Nephron progenitor cell (in vitro differentiated cells): ENCODE results near the gene ACTR3C.
A peak's percentile ranks its signal among the peaks of the same experiment; 100 is the strongest.

Experiments
- DNase-seq: peaks from one replicate; pipeline ENCODE4 v3.0.0; 2021
- H3K27ac Mint-ChIP-seq: 2 replicates; pipeline ENCODE4 v1.8.0; 2021; ENCODE audit warnings: mild to moderate bottlenecking, moderate library complexity, mixed read lengths
- H3K27me3 Mint-ChIP-seq: 2 replicates; pipeline ENCODE4 v1.8.0; 2021; ENCODE audit warnings: mild to moderate bottlenecking, low read depth, mixed read lengths; ENCODE audit not compliant: poor library complexity
- H3K36me3 Mint-ChIP-seq: 2 replicates; pipeline ENCODE4 v1.8.0; 2021; ENCODE audit warnings: low read depth, mixed read lengths
- H3K4me1 Mint-ChIP-seq: 2 replicates; pipeline ENCODE4 v1.8.0; 2021; ENCODE audit warnings: mixed read lengths
- H3K4me3 Mint-ChIP-seq: 2 replicates; pipeline ENCODE4 v1.8.0; 2021; ENCODE audit warnings: mild to moderate bottlenecking, moderate library complexity, mixed read lengths
- H3K9me3 Mint-ChIP-seq: 2 replicates; pipeline ENCODE4 v1.8.0; 2021; ENCODE audit warnings: mild to moderate bottlenecking, moderate library complexity, mixed read lengths
- CTCF ChIP-seq: fragments of 200-600 bp; sonication (generic); IDR thresholded peaks from 2 replicates; pipeline ENCODE4 v1.5.0; 2021; ENCODE audit warnings: antibody characterized with exemption

ACTR3C gene

GRCh38 chr7:150369748-150370501 is 46.6 kb upstream of the ACTR3C start:
- no peaks in the 10 kb centered on the region for H3K9me3 Mint-ChIP-seq
- no peak for DNase-seq
- TF ChIP-seq CTCF = no peak
- H3K27ac Mint-ChIP-seq = peak overlapping the region; percentile 99
- H3K4me1 Mint-ChIP-seq = peaks cover 67% of the 10 kb centered on the region
- H3K27me3 Mint-ChIP-seq = no peaks in the 10 kb centered on the region
- peaks cover 31% of the 10 kb centered on the region for H3K36me3 Mint-ChIP-seq
- H3K4me3 Mint-ChIP-seq = peak overlapping the region; percentile 92

- Mint-ChIP-seq H3K4me1 (peaks cover 64% of the 10 kb centered on the region), H3K27ac (peak overlapping the region; percentile 99), H3K27me3 (no peaks in the 10 kb centered on the region), H3K36me3 (peaks cover 23% of the 10 kb centered on the region), H3K4me3 (peak overlapping the region; percentile 92), H3K9me3 (no peaks in the 10 kb centered on the region)
- DNase-seq = peak; percentile 81
- TF ChIP-seq CTCF = no peak
Measured at GRCh38 chr7:150368884-150369747, 45.8 kb upstream of the ACTR3C start.

- Mint-ChIP-seq H3K27me3 (no peaks in the 10 kb centered on the region), H3K36me3 (peaks cover 14% of the 10 kb centered on the region), H3K4me1 (peaks cover 64% of the 10 kb centered on the region), H3K27ac (peak within 1 kb of the TSS; percentile 99), H3K4me3 (peak within 1 kb of the TSS; percentile 92), H3K9me3 (no peaks in the 10 kb centered on the region)
- peak; percentile 95 for DNase-seq
- no peak for TF ChIP-seq CTCF
Measured at GRCh38 chr7:150368096-150368883, 44.9 kb upstream of the ACTR3C start, which contains the start of gene REPIN1. TSS of gene REPIN1 (plus strand) at chr7:150368822. CDS start at chr7:150369712, 890 bp downstream.

- TF ChIP-seq CTCF = no peak
- Mint-ChIP-seq H3K4me3 (peak overlapping the region; percentile 69), H3K9me3 (no peaks in the 10 kb centered on the region), H3K27ac (peak overlapping the region; percentile 95), H3K36me3 (peaks cover 8% of the 10 kb centered on the region), H3K27me3 (no peaks in the 10 kb centered on the region), H3K4me1 (peaks cover 64% of the 10 kb centered on the region)
- DNase-seq = no peak
Measured at GRCh38 chr7:150367677-150368095, 44.3 kb upstream of the ACTR3C start.

- no peak overlapping the region for H3K27ac Mint-ChIP-seq
- H3K9me3 Mint-ChIP-seq = no peaks in the 10 kb centered on the region
- DNase-seq = no peak
- H3K27me3 Mint-ChIP-seq = no peaks in the 10 kb centered on the region
- H3K4me3 Mint-ChIP-seq = no peak overlapping the region
- H3K36me3 Mint-ChIP-seq = peaks cover 4% of the 10 kb centered on the region
- H3K4me1 Mint-ChIP-seq = peaks cover 78% of the 10 kb centered on the region
- no peak for TF ChIP-seq CTCF
Measured at GRCh38 chr7:150365673-150366398, 42.5 kb upstream of the ACTR3C start.
